Right cardiac atrium (tissue), 5 donors: ENCODE data around the gene ARHGEF5. TPM values are rescaled to one million over a fixed set of nuclear protein-coding genes. Genes with fewer than 3 reads are reported as not detected.
"Not testable (repeated sequence)": the region's sequence is repeated elsewhere in the genome, so short reads cannot be mapped to it uniquely, and the experiment has no call there.

Experiments
- ATAC-seq, 2 donors: fragments of 200-7000 bp; cut with Tn5 transposase; one replicate each; pipeline versions ENCODE4 v1.8.0 to v1.9.1; 2020; ENCODE audit warnings: moderate library complexity in 2 of 2, mild to moderate bottlenecking in 1 of 2
- DNase-seq, 3 donors: peaks; one replicate each; pipeline ENCODE4 v3.0.0-alpha.2; 2020
- H3K27ac ChIP-seq: one replicate; pipeline ENCODE4 v1.5.1; 2013; ENCODE audit warnings: mild to moderate bottlenecking, low read length, control low read depth, moderate library complexity
- H3K27me3 ChIP-seq: one replicate; pipeline ENCODE4 v1.6.1; 2013; ENCODE audit not compliant: control insufficient read depth, insufficient read depth
- H3K4me1 ChIP-seq: one replicate; pipeline ENCODE4 v1.6.1; 2013; ENCODE audit warnings: low read length; ENCODE audit not compliant: control insufficient read depth, insufficient read depth
- H3K4me3 ChIP-seq: one replicate; pipeline ENCODE4 v1.5.1; 2013; ENCODE audit warnings: low read length, control low read depth
- H3K9me3 ChIP-seq: one replicate; pipeline ENCODE4 v1.6.1; 2013; ENCODE audit warnings: low read length; ENCODE audit not compliant: control insufficient read depth
- WGBS: extraction: QIAGEN DNeasy Blood & Tissue Kit; methylation state at CpG from one replicate; pipeline ENCODE4 v1.1.7; 2013; 5-methylcytosine and 5-hydroxymethylcytosine counted together
- intact Hi-C, 4 donors: fragments of 100-400 bp; cut with DNase I; formaldehyde crosslinking; loops; one replicate each; pipeline versions ENCODE4 v1.11.0 to v1.14.0; 2022 to 2023
- long read RNA-seq, 4 donors: library from polyadenylated mRNA; unstranded; transcript quantifications; one replicate each; pipeline ENCODE4 v2.0.0, GENCODE V29; 2020 to 2021
- polyA plus RNA-seq: library from polyadenylated mRNA; stranded (reverse); fragments of 200-250 nt; gene quantifications from one replicate; pipeline ENCODE4 v1.2.3, GENCODE V29; 2013
- total RNA-seq, 4 donors: library from RNA; stranded (reverse); fragmentation: NEBNext Ultra II Directional; extraction: Animal tissue kit (Norgen Biotek cat#: 25700); gene quantifications; one replicate each; pipeline ENCODE4 v1.2.1, GENCODE V29; 2021
- donor health status: healthy with polysubstance abuse.
- donor health status: DM: no; HTN: yes; CAD: no.
- donor health status: DM: no; HTN: no; CAD: no.
- donor health status: DM: no; HTN: yes; CAD: no; lungs with severe emphysema.
- donor health status: DM: yes; HTN: yes; CAD: no.

ARHGEF5 gene
- 1 to 10 TPM; 3.2 to 4.4 (median 4.3) TPM for total RNA-seq
- polyA plus RNA-seq, result 1.9 TPM
- long read RNA-seq, donor 1, partial matches to known transcripts, result 1 of 2 reads
- long read RNA-seq, donor 1, other reads (novel, unspliced or antisense), result 1 of 2 reads
- long read RNA-seq, donor 2, partial matches to known transcripts, result 0 of 1 reads
- long read RNA-seq, donor 2, other reads (novel, unspliced or antisense), result 1 of 1 reads
- long read RNA-seq, donor 3, partial matches to known transcripts, result 2 of 2 reads
- long read RNA-seq, donor 3, other reads (novel, unspliced or antisense), result 0 of 2 reads
- long read RNA-seq, donor 4, full-length matches to known transcripts, result 1 of 1 reads
- long read RNA-seq, donor 4, partial matches to known transcripts, result 0 of 1 reads
- long read RNA-seq, donor 4, other reads (novel, unspliced or antisense), result 0 of 1 reads

GRCh38 chr7:144355176-144355822 is at the start of gene ARHGEF5:
Gene ARHGEF5, plus strand, starts transcription at chr7:144355402. Its CDS starts 7,268 bp downstream, at chr7:144362670.
- DNase-seq, H3K27ac ChIP-seq, H3K27me3 ChIP-seq, H3K4me3 ChIP-seq, H3K9me3 ChIP-seq, intact Hi-C loops, H3K4me1 ChIP-seq: not testable (repeated sequence)
- peak; percentile 89 to 92 for ATAC-seq
- no CpG with 5 or more reads among the region's 50 CpGs for WGBS

- DNase-seq, intact Hi-C loops, H3K4me1 ChIP-seq, H3K27me3 ChIP-seq, H3K27ac ChIP-seq, H3K4me3 ChIP-seq, H3K9me3 ChIP-seq: not testable (repeated sequence)
- WGBS, result no CpG with 5 or more reads among the region's 2 CpGs
- ATAC-seq, result peak in 1 of 2 donors; percentile 53
Observed at GRCh38 chr7:144309702-144310101, 45.5 kb upstream of the ARHGEF5 start.

GRCh38 chr7:144311218-144311617 is 44.0 kb upstream of the ARHGEF5 start:
- WGBS, result no CpG with 5 or more reads among the region's 2 CpGs
- not testable (repeated sequence) for DNase-seq

GRCh38 chr7:144311872-144312469 is 43.2 kb upstream of the ARHGEF5 start, which contains the start of gene OR2A1:
Gene OR2A1, plus strand, starts transcription at chr7:144312419. Its CDS starts 5,706 bp downstream, at chr7:144318125.
- WGBS, result no CpG with 5 or more reads among the region's 2 CpGs

More at GRCh38 chr7:144311218-144311617, 44.0 kb upstream of the ARHGEF5 start:
- H3K27me3 ChIP-seq, H3K4me1 ChIP-seq, H3K4me3 ChIP-seq, intact Hi-C loops, ATAC-seq, H3K9me3 ChIP-seq, H3K27ac ChIP-seq: not testable (repeated sequence)

GRCh38 chr7:144317537-144317936 is 37.7 kb upstream of the ARHGEF5 start:
- intact Hi-C loops, H3K27me3 ChIP-seq, DNase-seq, H3K9me3 ChIP-seq, H3K4me3 ChIP-seq, H3K4me1 ChIP-seq, ATAC-seq, H3K27ac ChIP-seq: not testable (repeated sequence)
- WGBS, result no CpG with 5 or more reads among the region's 1 CpG

More at GRCh38 chr7:144311872-144312469, 43.2 kb upstream of the ARHGEF5 start, which contains the start of gene OR2A1:
- intact Hi-C loops, H3K27me3 ChIP-seq, ATAC-seq, H3K4me1 ChIP-seq, H3K4me3 ChIP-seq, DNase-seq, H3K9me3 ChIP-seq, H3K27ac ChIP-seq: not testable (repeated sequence)

GRCh38 chr7:144319547-144319946 is 35.7 kb upstream of the ARHGEF5 start:
- H3K27ac ChIP-seq, result not testable (repeated sequence)
- no CpG with 5 or more reads among the region's 2 CpGs for WGBS

GRCh38 chr7:144321677-144322206 is 33.5 kb upstream of the ARHGEF5 start:
- H3K27me3 ChIP-seq, H3K27ac ChIP-seq, H3K4me3 ChIP-seq, DNase-seq, H3K4me1 ChIP-seq, intact Hi-C loops, H3K9me3 ChIP-seq: not testable (repeated sequence)
- 92% methylated on average over 1 of the region's 3 CpGs for WGBS
- ATAC-seq, result peak in 1 of 2 donors; percentile 46

More at GRCh38 chr7:144319547-144319946, 35.7 kb upstream of the ARHGEF5 start:
- ATAC-seq, DNase-seq, H3K9me3 ChIP-seq, intact Hi-C loops, H3K27me3 ChIP-seq, H3K4me3 ChIP-seq, H3K4me1 ChIP-seq: not testable (repeated sequence)

GRCh38 chr7:144323359-144323758 is 31.8 kb upstream of the ARHGEF5 start:
- ATAC-seq, intact Hi-C loops, H3K4me3 ChIP-seq, H3K27ac ChIP-seq, H3K4me1 ChIP-seq, H3K27me3 ChIP-seq, H3K9me3 ChIP-seq: not testable (repeated sequence)
- 90% methylated on average over 3 of the region's 4 CpGs for WGBS
- peak in 1 of 3 donors; percentile 26 for DNase-seq

- DNase-seq, result peak in 1 of 3 donors; percentile 20
Observed at GRCh38 chr7:144325868-144326267, 29.3 kb upstream of the ARHGEF5 start.

GRCh38 chr7:144330044-144330443 is 25.2 kb upstream of the ARHGEF5 start:
- H3K4me3 ChIP-seq, DNase-seq, intact Hi-C loops, H3K27me3 ChIP-seq, H3K27ac ChIP-seq, ATAC-seq, H3K4me1 ChIP-seq, H3K9me3 ChIP-seq: not testable (repeated sequence)

More at GRCh38 chr7:144325868-144326267, 29.3 kb upstream of the ARHGEF5 start:
- H3K27ac ChIP-seq, H3K4me3 ChIP-seq, H3K9me3 ChIP-seq, H3K27me3 ChIP-seq, intact Hi-C loops, ATAC-seq, H3K4me1 ChIP-seq: not testable (repeated sequence)
- WGBS, result 100% methylated on average over 3 of the region's 5 CpGs
